Suppressor macrophage treated with lipopolysaccharide for 1 hour (primary cell): Measurements from ENCODE around the gene ACSL5.

Experiments used
- DNase-seq, 3 donors: peaks; one replicate each; pipeline ENCODE4 v3.0.0-alpha.2; 2020 to 2022

Gene ACSL5, protein sequence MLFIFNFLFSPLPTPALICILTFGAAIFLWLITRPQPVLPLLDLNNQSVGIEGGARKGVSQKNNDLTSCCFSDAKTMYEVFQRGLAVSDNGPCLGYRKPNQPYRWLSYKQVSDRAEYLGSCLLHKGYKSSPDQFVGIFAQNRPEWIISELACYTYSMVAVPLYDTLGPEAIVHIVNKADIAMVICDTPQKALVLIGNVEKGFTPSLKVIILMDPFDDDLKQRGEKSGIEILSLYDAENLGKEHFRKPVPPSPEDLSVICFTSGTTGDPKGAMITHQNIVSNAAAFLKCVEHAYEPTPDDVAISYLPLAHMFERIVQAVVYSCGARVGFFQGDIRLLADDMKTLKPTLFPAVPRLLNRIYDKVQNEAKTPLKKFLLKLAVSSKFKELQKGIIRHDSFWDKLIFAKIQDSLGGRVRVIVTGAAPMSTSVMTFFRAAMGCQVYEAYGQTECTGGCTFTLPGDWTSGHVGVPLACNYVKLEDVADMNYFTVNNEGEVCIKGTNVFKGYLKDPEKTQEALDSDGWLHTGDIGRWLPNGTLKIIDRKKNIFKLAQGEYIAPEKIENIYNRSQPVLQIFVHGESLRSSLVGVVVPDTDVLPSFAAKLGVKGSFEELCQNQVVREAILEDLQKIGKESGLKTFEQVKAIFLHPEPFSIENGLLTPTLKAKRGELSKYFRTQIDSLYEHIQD

DNA sequence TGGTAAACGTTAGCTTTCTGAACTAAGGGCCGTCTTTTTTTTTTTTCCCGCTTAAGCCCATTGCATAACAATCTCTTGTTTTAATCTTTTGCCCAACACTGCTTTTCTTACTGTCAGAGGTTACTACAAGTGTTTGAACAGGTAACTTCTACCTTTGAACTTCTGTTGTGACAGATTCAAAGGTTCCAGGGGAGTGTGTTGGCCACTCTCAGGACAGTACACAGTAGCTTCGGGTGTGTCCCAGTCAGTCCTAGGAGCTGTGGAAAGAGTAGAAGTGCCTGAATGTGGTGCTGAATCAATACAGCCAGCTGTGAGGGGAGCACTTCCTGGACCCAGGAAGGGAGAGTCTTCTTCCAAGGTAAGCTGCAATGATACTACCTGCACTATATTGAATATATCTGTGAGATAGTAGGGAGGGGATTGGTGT, at the start of gene ACSL5:
ACSL5 (plus strand) TSS at position 205 of the 427 bp plus-strand sequence. CDS start 20,831 bp downstream, outside the sequence.
- DNase-seq, result no peak

DNA sequence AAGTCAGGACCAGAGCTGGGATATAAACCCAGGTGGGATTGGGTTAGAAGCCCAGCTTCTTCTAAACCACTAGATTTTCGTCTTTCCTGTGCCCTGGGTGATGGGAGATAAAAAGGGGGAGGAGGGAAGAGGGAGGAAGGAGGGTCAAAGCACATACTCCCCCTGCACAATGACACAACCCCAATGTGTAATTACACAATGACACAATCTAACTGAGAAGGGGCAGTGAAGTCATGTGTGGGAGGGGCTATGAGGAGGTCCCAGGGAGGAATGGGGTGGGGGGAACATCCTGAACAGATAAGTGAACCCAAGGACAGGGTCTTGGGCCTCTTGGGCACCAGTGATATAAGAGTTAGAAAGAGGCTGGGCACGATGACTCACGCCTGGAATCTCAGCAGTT, 46.2 kb upstream of the ACSL5 start:
- DNase-seq, result peak in 1 of 3 donors; percentile 6

DNA sequence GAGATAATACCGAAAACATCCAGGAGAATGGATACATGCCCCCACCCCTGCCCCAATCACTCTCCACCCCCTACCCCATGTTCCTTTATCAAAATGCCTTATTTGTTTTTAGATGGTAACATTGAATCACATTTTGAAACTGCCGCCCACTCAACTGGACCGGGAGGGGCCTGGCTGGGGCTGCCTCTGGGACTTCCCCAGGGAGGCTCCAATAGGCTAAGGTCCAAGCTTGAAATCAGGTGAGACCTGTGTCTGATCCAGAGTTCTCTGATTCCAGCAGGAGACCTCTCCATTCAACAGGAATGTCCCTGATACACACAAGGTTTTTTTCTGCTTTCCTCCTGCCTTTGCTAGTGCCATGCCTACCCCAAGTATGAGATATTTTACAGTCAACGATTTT, 43.8 kb upstream of the ACSL5 start:
- peak; percentile 39 to 66 (median 48) for DNase-seq

DNA sequence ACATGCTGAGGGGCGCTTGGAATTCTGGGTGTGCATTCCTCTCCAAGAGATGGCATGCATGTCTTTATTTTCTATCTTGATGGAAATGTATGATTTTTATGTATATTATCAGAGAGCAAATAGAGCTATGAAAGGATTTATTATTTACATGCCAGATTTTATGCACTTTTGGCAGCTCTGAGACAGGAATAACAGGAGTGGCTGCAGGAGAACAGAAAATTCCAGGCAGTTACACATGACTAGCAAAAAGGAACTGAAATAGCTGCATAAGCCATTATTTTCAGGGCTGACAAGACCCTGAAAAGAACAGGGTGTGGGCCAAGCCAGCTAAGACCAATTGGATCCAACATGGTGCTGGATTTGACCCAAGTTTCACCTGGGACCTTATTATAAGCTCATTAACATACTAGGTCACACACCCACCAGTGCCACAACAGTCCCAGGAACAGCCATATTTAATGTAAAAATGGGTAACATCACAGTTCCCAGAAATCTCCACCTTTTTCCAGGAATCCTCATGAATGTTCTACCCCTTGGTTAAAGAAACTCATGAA, 43.2 kb upstream of the ACSL5 start:
- no peak for DNase-seq

DNA sequence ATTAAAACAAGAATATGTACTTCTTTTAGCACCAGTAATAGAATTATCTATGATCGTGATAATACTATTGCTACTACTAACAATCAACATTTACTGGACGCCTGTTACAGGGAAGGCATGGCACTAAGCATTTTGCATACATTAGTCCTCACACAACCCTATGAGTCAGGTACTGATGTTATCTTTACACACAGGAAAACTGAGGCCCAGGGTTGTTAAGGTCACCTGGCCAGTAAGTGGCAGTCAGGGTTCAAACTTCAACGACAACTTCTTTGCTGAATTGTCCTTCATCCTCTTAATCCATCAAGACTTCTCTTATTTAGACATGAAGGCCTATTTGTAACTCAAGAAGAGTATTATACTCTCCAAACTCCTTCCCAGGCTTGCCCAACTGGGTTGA, 41.9 kb upstream of the ACSL5 start:
- no peak for DNase-seq

DNA sequence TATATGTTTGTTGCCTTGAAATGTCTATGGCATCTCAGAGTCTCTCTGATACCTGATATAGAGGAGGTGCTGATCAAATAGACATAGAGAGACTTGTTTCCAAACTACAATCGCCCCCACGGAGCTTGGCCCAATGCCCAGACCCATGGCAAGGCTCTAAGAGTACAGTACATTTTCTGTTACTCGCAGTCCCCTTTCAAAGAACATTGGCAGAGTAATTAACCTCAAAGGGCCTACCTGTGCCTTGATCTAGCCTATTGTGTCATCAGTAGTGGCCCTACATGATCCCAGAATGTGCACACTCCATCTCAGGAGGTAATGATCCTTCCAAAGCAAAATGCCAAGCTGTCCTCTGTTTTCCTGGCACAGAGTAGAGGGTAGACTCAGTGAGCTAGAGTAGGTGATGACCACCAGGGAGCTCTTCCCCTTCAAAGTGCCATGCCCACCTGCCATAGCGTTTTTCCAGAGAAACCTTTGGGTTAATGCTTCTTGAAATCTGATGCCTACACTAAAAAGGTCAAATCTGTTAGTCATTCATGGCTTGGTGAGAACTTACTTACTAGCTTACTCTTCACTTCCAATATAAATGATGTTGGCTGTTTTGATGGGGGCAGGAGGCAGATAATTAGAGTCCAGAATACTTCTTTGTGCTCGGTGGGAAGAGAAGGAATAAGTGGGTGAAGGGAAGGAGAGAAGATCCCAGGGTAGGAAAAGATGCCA, 41.2 kb upstream of the ACSL5 start:
- DNase-seq, result no peak

DNA sequence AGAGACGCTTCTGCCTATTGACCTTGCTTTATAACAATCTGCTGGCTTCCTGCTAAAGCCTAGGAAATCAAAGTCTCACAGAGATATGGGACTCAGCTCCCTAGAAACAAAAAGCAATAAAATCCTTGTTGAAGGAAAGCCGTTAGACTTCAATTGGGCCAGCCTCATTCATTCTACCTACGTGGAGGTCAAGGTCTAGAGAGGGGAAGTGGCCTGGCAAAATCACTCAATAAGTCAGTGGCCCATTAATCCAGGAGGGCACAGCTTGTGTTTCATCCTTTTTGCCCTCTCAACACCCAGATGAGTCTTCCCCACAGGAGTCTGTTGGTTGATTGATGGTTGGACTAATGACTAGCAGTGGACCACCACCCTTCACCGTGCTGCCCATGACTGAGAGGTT, 40.5 kb upstream of the ACSL5 start:
- no peak for DNase-seq

DNA sequence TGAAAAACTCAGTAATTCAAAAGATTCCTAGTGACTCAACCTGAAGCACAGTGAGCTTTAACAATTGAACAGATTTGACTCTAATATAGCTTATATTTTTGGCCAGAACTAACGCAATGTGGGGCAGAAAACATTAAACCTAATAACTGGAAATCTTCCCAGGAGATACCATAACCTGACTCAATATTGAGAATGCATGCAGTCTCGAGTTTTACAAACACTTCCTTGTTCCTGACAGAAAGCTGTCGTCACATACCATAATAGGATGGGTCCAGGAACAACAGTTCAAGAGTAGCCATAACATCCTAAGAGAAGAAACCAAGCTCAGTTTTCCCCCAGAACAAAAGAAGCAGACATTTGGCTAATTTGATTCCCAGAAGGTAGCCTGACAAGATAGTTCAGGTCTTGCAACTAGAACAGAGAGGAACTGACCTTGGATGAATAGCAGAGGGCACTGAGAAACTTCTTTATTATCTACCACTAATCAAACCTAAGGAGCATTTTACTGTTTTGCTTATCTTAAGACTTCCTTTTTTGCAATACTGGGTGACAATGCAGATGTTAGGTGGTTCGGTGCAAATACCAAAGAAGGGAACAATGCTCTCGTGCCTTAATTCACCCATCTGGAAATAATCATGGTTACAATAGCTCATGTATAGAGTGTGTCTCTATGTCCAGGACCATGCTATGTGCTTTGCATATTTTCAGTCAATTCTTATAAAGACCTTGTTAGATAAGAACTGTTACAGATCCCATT, 38.6 kb upstream of the ACSL5 start:
- DNase-seq, result peak; percentile 9 to 20 (median 20)

DNA sequence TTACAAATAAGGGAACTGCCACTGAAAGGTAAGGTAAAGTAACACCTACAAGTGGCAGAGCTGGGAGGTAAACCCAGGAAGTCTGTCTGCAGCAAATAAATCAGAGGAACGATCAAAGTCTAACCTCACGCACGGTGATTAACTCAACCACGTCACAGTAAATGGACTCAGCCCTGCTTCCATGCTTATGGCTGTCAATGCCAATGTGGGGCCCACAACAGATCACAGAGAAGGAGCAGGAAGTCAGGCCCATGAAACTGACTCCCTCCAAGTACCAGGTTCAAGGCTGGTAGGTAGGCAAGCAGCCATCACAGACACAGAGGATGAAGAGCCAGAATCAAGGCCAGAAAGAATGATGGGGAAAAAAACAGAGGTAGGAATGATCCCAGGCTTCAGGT, 38.0 kb upstream of the ACSL5 start:
- no peak for DNase-seq

DNA sequence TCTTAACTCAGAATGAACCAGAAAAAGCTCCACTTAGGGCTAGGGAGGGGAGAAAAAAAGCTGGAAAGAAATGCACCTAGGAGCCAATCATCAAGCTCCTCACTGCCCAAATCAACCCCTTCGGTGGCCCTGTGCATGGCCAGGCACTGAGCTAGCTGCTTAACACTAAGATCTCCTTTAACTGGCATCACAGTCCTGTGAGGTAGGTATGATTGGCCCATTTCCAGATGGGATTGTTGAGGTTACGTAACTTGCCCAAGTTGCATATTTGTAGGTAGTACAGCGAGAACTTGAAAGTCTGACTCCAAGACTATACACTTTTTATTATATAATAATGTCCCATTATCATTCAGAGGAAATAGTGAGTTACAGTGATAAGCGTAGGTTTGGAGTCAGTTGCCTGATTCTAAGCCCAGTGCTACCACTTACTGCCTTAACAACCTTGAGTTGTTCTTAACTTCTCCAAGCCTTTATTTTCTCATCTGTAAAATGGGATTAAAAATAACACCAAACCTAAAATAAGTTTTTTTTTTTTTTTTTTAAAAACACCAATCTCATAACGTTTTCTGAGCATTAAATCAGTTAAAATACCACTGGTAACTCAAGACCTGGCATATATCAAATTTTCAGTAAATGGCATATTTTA, 37.2 kb upstream of the ACSL5 start:
- DNase-seq, result no peak

DNA sequence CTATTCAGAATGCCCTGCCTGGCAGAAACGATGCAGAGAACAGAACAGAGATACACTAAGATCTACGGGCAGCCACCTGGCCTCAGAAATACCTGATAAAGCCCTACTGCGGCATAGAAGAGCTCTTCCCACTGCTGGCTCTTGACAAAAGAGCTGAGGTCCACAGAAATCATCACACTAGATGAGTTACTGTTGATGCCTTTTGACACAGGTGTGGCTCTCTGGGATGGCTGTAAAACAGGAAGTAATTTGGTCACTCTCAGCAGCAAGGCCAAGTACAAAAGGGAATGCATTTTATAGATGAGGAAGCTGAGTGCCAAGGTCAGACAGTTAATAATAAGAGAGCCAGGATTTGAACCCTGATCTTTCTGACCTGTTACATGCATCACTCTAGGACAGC, 35.0 kb upstream of the ACSL5 start:
- DNase-seq, result no peak

DNA sequence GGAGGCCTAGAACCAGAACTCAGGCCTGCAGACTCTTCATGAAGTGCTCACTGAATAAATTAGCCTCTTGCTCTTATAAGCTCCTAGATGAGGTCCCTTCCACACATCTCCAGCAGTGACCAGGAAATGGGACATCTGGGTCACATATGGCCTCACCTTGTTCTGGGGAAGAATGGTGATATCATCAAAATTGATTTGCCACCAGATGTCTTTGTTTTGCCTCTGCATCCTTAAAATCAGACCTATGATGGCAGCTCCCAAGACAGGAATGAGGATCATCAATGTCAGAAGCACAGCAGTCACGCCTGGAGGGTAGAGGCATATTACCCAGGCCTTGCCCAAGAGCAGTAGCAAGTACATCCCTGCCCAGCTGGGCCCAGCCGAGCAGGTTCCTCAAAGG, 33.3 kb upstream of the ACSL5 start:
- no peak for DNase-seq

DNA sequence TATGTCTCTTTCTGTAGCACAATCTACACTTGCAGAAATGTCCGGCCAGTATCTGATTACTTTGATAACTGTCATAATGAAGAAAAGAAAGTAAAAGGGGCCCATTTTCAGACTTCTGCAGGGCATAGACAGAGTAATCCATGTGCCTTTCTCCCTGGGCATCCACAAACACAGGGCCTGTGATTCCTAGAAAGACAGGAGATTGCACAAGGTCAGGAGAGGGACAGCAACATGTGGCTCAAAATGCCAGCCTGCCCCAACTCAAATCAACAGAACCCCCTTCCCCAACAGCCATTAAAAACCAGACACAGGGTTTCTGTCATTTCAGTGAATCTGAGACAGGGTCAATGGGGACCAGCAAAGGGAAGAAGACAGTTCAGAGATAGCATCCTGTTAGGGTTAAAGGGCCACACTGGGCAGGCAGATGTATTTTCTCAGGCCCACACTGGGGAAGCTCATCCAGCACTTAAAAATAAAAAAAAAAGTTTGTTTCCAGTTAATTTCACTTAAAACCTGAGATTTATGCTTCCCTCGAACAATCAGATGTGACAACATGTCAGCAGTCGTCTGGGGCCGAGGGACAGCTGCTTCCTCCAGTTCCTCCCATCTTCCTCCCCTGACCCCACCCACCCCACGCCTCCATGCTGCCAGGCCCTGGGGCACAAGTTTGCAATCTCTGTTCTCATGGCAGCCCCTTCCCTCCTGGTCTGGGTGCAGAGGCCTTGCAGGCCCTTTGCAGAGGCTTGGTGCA, 30.7 kb upstream of the ACSL5 start:
- no peak for DNase-seq

DNA sequence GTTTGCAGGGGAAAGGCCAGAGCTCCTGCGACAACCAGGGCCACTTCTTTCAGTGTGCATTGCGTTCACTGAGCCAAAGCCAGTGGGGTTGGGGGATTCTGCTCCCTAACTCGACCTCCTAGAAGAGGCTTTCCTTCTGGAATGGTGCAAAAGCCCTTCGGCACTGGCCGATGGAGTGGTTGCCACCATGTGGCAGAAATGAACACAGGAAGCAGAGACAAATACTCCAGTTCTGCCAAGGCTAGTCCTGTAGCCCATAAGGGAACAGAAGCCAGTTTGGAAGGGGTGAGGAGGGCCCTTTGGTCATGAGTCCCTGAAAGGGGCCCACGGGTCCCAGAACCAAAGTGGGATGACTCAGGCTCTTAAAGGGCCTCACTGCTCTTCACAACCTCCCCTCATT, 29.7 kb upstream of the ACSL5 start:
- DNase-seq, result no peak

DNA sequence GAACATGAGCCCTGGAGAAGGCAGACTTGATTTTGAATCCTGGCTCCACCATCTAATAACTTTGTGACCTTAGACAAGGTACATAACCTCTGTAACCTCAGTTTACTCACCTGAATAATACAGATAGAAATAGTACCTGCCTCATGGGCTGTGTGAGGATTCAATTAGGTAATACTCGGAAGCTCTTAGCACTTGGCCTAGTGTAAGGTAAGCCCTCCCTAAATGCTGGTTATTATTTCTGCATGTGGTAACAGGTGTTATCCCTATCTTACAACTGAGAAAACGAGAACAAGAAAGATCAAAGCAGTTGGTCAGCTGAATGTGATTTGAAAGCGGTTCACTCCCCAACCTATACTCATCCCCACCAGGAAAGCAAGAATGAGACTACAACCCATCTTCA, 28.7 kb upstream of the ACSL5 start:
- no peak for DNase-seq

DNA sequence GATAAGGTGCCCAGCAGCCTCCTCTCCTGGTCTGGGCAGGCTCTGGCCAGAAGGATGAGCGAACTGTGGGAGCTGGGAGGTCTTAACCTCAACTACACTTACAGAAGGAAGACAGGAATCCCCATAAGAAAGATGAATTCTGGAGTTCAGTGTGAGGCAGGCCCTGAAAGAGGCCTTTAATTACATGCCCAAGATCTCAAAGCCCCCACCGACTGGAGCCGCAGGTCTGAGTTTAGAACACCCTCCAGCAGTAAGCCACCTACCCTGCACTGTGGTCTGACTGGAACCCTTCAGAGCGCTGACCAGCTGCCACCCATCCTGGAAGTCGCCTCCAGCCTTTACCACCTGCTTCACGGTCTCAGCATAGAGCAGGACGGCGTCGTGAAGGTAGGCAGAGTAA, 28.2 kb upstream of the ACSL5 start:
- no peak for DNase-seq

DNA sequence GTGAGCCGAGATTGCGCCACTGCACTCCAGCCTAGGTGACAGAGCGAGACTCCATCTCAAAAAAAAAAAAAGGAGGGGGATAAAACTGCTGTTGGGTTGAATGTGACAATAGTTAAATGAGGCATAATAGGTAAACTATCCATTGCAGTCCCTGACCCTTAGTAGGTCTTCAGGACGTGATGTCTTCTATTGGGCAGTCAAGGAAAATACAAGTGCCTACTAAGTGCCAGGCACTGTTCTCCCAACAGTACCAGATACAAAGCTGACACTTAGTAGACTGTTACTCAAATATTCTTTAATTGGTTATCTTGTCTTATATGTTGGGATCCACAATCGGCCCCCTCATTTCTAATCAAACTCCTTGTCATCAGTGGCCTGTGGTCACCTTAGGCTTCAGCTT, 27.1 kb upstream of the ACSL5 start:
- no peak for DNase-seq

DNA sequence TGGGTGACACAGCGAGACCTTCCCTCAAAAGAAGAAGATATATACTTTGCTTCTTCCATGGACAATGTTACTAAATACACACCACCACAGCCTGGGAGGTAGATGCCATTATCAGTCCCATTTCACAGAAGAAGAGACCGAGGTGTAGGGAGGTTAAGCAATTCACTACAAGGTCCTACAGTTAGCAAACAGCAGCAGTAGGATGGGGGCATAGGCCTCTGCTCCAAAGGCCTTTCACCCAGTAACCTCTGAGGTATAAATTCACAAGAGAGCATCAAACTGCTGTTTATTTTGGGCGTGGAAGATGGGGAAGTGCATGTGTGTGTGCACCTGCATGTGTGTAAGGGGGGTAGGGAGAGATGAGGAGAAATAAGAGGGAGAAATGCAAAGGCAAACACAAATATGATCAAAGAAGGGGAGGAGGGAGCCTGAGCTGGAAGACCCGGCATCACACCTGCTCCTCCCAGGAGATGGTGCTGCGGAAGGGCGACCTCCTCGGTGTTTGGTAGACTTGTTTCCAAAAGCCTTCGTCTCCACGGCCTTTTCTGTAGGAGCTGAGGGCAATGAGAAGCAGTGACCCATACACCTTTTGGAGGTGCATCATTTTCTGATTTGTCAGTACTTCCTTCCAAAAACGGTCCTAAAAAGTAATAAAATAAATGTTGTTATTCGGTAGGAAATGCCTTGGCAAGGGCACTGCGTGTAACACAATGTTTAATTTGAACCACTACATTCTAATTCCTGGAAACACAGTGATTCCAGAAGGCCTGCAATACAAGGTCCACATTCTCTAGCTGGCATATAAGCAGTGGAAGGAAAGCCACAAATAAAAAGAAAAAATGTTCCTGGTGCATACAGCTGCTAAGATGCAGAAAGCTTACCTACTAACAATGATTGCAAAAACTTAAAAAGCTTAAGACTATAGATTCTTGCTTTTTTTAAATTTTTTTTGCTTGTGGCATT, 25.9 kb upstream of the ACSL5 start:
- no peak for DNase-seq

DNA sequence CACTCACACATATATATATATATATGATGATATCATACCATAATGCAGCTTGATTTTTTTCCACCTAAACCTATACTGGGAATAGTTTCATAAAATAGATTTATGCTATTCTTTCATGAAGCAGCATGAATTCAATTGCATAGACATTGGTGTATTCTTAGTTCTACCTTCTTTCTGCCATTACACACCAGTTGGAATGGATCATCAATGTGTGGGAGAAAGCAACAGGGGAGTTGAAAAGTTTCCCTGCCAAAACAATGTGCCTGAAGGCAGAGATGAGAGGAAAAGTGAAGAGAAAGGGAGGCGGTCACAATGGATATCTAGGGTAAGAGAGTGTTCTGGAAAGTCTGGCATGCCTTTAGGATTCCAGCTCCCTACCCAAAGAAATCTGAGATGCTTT, 25.2 kb upstream of the ACSL5 start:
- DNase-seq, result no peak

DNA sequence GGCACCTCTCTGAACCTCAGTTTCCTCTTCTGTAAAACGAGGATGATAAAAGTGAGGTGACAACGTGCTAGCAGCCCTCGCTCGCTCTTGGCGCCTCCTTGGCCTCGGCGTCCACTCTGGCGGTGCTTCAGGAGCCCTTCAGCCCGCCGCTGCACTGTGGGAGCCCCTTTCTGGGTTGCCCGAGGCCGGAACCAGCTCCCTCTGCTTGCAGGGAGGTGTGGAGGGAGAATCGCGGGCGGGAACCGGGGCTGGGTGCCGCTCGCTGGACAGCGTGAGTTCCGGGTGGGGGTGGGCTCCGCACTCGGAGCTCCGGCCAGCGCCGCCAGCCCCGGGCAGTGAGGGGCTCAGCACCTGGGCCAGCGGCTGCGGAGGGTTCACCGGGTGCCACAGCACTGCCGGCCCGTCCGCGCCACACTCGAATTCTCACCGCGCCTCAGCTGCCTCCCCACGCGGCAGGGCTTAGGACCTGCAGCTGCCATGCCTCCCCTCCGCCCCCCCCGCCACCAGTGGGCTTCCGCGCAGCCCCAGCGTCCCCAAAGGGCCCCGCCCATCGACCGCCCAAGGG, 24.3 kb upstream of the ACSL5 start:
- DNase-seq, result no peak
